ENCODE results near the gene DBH.

DBH gene

DNA sequence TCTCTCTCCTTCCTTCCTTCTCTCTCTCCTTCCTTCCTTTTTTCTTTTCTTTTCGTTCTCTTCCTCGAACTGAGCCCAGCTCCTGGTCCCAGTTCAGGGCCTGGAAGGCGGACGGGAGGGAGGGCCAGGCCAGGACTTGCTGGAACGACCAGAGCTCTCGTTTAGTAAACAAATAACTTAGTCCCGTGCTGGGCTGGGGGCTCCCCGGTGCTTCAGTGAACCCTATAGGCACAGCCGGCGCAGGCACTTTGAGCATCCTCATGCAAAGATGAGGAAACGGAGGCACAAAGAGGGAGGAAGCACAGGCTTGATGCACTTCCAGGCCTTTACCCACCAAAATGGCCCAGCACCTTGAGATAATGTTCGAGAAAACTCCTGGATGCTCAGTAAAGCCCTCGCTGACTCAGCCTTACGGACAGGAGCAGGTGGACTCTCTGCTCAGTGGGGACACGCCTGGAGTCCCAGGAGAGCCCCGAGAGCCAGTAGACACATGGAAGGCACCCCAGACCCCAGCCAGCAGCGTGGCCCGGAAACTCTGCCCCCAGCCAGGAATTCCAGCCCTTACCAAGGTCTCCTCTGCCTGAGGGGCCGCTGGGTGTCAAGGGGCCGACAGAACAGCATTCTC lies 45.8 kb upstream of the DBH start:
- TF ChIP-seq EGR1 (IDR thresholded peaks at IDR 0.05) (no peak), ZBTB7A (IDR thresholded peaks at IDR 0.05; ENCODE audit: low read depth) (no peak), YY1 (IDR thresholded peaks at IDR 0.05; ENCODE audit: low read depth) (no peak), MAX (IDR thresholded peaks at IDR 0.05) (no peak)

GRCh38 chr9:133591116-133591910 lies 44.9 kb upstream of the DBH start:
- TF ChIP-seq TAF1 (IDR thresholded peaks at IDR 0.05; ENCODE audit: low read depth) = no peak
- TF ChIP-seq, protein P1, sequence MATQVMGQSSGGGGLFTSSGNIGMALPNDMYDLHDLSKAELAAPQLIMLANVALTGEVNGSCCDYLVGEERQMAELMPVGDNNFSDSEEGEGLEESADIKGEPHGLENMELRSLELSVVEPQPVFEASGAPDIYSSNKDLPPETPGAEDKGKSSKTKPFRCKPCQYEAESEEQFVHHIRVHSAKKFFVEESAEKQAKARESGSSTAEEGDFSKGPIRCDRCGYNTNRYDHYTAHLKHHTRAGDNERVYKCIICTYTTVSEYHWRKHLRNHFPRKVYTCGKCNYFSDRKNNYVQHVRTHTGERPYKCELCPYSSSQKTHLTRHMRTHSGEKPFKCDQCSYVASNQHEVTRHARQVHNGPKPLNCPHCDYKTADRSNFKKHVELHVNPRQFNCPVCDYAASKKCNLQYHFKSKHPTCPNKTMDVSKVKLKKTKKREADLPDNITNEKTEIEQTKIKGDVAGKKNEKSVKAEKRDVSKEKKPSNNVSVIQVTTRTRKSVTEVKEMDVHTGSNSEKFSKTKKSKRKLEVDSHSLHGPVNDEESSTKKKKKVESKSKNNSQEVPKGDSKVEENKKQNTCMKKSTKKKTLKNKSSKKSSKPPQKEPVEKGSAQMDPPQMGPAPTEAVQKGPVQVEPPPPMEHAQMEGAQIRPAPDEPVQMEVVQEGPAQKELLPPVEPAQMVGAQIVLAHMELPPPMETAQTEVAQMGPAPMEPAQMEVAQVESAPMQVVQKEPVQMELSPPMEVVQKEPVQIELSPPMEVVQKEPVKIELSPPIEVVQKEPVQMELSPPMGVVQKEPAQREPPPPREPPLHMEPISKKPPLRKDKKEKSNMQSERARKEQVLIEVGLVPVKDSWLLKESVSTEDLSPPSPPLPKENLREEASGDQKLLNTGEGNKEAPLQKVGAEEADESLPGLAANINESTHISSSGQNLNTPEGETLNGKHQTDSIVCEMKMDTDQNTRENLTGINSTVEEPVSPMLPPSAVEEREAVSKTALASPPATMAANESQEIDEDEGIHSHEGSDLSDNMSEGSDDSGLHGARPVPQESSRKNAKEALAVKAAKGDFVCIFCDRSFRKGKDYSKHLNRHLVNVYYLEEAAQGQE (IDR thresholded peaks at IDR 0.05; ENCODE audit: low read depth) = no peak
- TF ChIP-seq ZBTB7A (IDR thresholded peaks at IDR 0.05; ENCODE audit: low read depth) = no peak
- TF ChIP-seq FOXM1 (IDR thresholded peaks at IDR 0.05; ENCODE audit: borderline replicate concordance, low read depth) = no peak
- TF ChIP-seq NFIC (IDR thresholded peaks at IDR 0.05) = no peak
- no peak for TF ChIP-seq EGR1 (IDR thresholded peaks at IDR 0.05)

DNA sequence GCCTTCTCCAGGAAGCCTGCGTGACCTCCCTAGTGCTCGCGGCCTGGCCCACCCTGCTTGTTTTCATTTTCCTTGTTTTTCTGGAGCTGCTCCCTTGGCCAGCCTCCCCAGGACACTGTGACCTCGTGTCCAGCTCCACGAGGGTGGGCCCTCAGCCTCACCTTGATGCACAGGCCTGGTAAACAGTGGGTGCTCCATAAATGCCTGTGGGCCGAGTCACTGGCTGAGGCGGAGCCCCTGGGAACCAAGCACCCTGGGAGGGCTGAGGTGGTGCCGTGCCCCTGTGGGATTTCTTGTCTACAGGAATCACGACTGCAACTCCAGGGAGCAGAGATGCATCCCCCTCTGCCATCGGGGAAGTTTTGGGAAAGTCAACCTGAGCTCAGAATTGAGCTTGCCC lies 44.2 kb upstream of the DBH start:
- no peak for TF ChIP-seq RAD21 (IDR thresholded peaks at IDR 0.05; ENCODE audit: low read depth)
- no peak for TF ChIP-seq TCF12 (IDR thresholded peaks at IDR 0.05; ENCODE audit: low read depth)
- TF ChIP-seq FOXM1 (IDR thresholded peaks at IDR 0.05; ENCODE audit: borderline replicate concordance, low read depth) = no peak
- TF ChIP-seq ZBTB7A (IDR thresholded peaks at IDR 0.05; ENCODE audit: low read depth) = no peak
- TF ChIP-seq, protein P1 (IDR thresholded peaks at IDR 0.05; ENCODE audit: low read depth) = no peak
- TF ChIP-seq TAF1 (IDR thresholded peaks at IDR 0.05; ENCODE audit: low read depth) = no peak

DNA sequence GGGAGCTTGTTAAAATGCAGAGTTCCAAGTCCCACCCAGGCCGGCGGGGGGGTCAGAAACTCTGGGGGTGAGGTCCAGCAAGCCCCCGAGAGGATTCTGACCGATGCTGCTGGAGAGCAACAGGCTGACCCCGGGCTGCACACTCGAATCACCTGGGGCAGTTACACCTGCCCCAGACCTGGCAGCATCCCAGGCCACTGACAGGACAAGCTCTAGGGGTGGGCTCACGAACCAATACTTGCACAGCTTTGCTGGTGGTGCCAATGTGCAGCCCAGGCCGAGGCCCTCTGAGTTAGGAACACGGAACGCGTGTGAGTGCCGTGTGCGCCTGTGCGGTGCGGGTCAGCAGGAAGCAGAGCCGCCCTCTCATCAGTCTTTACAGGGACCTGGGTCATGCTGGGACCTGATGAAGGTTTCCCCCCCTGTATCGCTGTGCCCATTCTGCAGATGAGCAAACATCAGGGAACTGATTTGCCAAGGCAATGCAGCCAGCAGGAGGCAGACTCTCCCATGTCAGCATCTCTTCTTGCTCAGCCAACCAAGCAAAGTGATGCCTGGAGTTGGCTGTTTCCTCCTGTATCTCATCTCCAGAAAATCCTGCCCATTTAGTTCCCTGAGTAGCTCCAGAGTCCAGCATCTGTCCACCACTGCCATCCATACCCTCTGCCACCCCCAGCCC lies 43.3 kb upstream of the DBH start:
- TF ChIP-seq RAD21 (IDR thresholded peaks at IDR 0.05; ENCODE audit: low read depth) = peak; percentile 10; the same call in 1 of the 2 replicates
- TF ChIP-seq FOXM1 (IDR thresholded peaks at IDR 0.05; ENCODE audit: borderline replicate concordance, low read depth) = no peak

DNA sequence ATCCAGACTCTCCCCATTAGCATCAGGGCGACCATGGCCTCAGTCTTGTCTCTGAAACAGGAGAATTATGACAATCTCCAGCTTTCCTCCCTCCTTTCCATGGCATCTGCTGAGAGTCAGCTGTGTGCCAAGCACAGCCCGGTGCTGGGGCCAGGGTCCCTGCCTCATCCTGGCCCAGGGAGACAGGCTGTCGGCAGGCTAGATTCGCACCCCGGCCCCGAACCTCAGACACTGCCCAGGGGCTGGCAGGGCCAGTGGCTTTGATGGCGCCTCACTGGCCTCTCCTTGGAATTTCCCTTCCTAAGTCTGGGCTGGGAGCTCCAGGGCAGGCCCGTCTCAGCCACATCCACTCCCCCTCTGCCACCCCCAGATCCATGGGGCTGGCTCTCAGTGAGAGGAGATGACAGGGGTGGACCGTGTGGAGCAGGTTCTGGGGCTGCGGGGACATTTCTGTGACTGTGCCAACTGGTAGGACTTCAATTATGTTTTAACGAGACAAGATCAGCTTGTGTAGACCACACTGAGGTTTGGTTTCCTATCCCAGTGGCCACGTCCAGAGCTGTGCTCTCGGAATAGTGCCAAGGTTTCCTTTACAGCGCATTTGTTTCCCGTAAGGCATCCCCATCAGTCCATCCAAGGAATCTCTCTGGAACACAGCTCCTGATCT lies 42.4 kb upstream of the DBH start:
- TF ChIP-seq, protein P1 (IDR thresholded peaks at IDR 0.05; ENCODE audit: low read depth) = no peak
- no peak for TF ChIP-seq RAD21 (IDR thresholded peaks at IDR 0.05; ENCODE audit: low read depth)
- no peak for TF ChIP-seq YY1 (IDR thresholded peaks at IDR 0.05; ENCODE audit: low read depth)
- no peak for TF ChIP-seq CREB1 (IDR thresholded peaks at IDR 0.05; ENCODE audit: low read depth)
- no peak for TF ChIP-seq EP300 (IDR thresholded peaks at IDR 0.05; ENCODE audit: borderline replicate concordance)
- no peak for TF ChIP-seq EGR1 (IDR thresholded peaks at IDR 0.05)
- TF ChIP-seq, protein P2, sequence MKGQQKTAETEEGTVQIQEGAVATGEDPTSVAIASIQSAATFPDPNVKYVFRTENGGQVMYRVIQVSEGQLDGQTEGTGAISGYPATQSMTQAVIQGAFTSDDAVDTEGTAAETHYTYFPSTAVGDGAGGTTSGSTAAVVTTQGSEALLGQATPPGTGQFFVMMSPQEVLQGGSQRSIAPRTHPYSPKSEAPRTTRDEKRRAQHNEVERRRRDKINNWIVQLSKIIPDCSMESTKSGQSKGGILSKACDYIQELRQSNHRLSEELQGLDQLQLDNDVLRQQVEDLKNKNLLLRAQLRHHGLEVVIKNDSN (IDR thresholded peaks at IDR 0.05) = no peak
- no peak for TF ChIP-seq TEAD4 (IDR thresholded peaks at IDR 0.05)
- TF ChIP-seq TAF1 (IDR thresholded peaks at IDR 0.05; ENCODE audit: low read depth) = no peak
- no peak for TF ChIP-seq CEBPB (IDR thresholded peaks at IDR 0.05)
- no peak for TF ChIP-seq ZBTB7A (IDR thresholded peaks at IDR 0.05; ENCODE audit: low read depth)
- no peak for TF ChIP-seq NFIC (IDR thresholded peaks at IDR 0.05)
- no peak for TF ChIP-seq TCF12 (IDR thresholded peaks at IDR 0.05; ENCODE audit: low read depth)
- TF ChIP-seq FOXM1 (IDR thresholded peaks at IDR 0.05; ENCODE audit: borderline replicate concordance, low read depth) = no peak
- TF ChIP-seq MAX (IDR thresholded peaks at IDR 0.05) = no peak

All from Ishikawa (cell line).